HUES48 (cell line): Measurements from ENCODE around the gene UNC13B.

Experiments
- H3K27ac ChIP-seq: one replicate; pipeline ENCODE4 v1.7.0; 2013; ENCODE audit warnings: low read depth, low read length, inconsistent platforms
- H3K27me3 ChIP-seq: 2 replicates; pipeline ENCODE4 v1.6.1; 2013; ENCODE audit warnings: mild to moderate bottlenecking, low read length; ENCODE audit not compliant: control insufficient read depth, insufficient read depth
- H3K36me3 ChIP-seq: 2 replicates; pipeline ENCODE4 v1.6.1; 2013; ENCODE audit warnings: low read length; ENCODE audit not compliant: control insufficient read depth, insufficient read depth
- H3K4me1 ChIP-seq: 2 replicates; pipeline ENCODE4 v1.6.1; 2013; ENCODE audit warnings: mild to moderate bottlenecking, low read length; ENCODE audit not compliant: control insufficient read depth, insufficient read depth
- H3K4me3 ChIP-seq: 2 replicates; pipeline ENCODE4 v1.5.1; 2013; ENCODE audit warnings: mild to moderate bottlenecking, low read depth, low read length
- H3K9ac ChIP-seq: 2 replicates; pipeline ENCODE4 v1.6.1; 2013; ENCODE audit warnings: mild to moderate bottlenecking, low read depth, low read length, moderate library complexity
- H3K9me3 ChIP-seq: 2 replicates; pipeline ENCODE4 v1.6.1; 2013; ENCODE audit warnings: low read length; ENCODE audit not compliant: control insufficient read depth, insufficient read depth

Gene UNC13B

GRCh38 chr9:35432076-35432475, 270.3 kb downstream of the UNC13B start:
- Histone ChIP-seq H3K4me1 (no peaks in the 10 kb centered on the region), H3K27ac (no peak overlapping the region), H3K4me3 (no peak overlapping the region), H3K9ac (no peak overlapping the region), H3K9me3 (no peaks in the 10 kb centered on the region), H3K27me3 (no peaks in the 10 kb centered on the region), H3K36me3 (no peaks in the 10 kb centered on the region)

DNA sequence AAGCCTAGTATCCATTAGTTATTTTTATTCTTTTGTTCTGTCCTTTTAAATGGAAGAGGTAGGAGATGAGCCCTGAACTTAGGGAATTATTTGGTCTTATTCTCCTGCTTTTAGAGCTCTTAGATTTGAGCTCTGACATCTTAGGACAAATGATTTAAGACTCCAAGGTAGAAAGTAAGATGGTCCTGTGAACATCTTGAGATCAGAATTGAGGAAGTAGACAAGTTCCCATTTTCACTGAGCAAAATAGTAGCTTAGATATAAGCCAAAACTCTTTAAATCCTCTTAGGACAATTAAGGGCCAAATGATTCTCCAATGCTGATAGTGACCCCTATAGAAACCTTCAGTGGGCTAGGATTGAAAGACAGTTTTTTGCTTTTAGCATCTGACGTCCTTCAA, 275.1 kb downstream of the UNC13B start:
- H3K9me3 ChIP-seq = no peaks in the 10 kb centered on the region
- H3K9ac ChIP-seq = no peak overlapping the region
- no peaks in the 10 kb centered on the region for H3K36me3 ChIP-seq
- no peaks in the 10 kb centered on the region for H3K4me1 ChIP-seq
- H3K27ac ChIP-seq = no peak overlapping the region
- H3K4me3 ChIP-seq = no peak overlapping the region
- no peaks in the 10 kb centered on the region for H3K27me3 ChIP-seq

DNA sequence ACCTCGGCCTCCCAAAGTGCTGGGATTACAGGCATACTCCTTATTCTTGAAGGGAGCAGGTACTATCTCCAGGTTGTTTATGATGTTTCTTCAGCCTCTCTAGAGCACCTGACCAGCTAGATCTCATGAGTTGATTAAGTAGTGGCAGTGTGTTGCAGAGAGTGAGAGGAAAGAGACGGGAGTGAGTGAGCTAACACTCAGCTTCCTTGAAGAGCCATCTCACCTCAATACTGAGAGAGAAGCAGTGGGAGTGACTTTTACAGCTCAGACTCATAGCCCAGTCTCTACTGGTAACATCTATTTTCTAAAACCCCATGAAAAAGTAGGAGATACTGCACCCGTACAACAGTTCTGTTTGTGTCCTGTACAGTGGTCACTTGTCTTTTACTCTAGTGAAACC, 284.2 kb downstream of the UNC13B start:
- no peaks in the 10 kb centered on the region for H3K36me3 ChIP-seq
- peaks cover 7% of the 10 kb centered on the region; the same call in 1 of the 2 replicates for H3K27me3 ChIP-seq

GRCh38 chr9:35448496-35448895, 286.7 kb downstream of the UNC13B start:
- Histone ChIP-seq H3K9ac (no peak overlapping the region), H3K4me3 (no peak overlapping the region), H3K27ac (no peak overlapping the region), H3K9me3 (no peaks in the 10 kb centered on the region), H3K4me1 (no peaks in the 10 kb centered on the region), H3K36me3 (no peaks in the 10 kb centered on the region), H3K27me3 (peaks cover 7% of the 10 kb centered on the region; the same call in 1 of the 2 replicates)

More for the DNA sequence above, 284.2 kb downstream of the UNC13B start:
- H3K9me3 ChIP-seq = no peaks in the 10 kb centered on the region
- no peak overlapping the region for H3K4me3 ChIP-seq
- no peaks in the 10 kb centered on the region for H3K4me1 ChIP-seq
- H3K9ac ChIP-seq = no peak overlapping the region
- H3K27ac ChIP-seq = no peak overlapping the region

DNA sequence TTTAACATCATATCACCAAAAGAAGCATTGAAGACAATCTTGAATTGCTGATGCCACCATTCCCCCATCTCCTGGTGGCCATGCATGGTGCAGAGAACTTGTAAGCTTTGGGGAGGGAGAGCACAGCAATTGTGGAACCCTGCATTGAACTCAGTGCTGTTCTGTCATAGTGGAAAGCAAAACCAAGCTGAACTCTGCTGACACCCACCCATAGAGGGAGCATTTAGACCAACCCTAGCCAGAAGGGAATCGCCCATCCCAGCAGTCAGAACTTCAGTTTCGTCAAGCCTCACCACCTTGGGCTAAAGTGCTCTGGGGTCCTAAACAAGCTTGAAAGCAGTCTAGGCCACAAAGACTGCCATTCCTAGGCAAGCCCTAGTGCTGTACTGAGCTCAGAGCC, 290.7 kb downstream of the UNC13B start:
- H3K27ac ChIP-seq = no peak overlapping the region
- H3K36me3 ChIP-seq = no peaks in the 10 kb centered on the region
- no peaks in the 10 kb centered on the region for H3K4me1 ChIP-seq
- no peaks in the 10 kb centered on the region for H3K9me3 ChIP-seq
- H3K27me3 ChIP-seq = peaks cover 4% of the 10 kb centered on the region; the same call in 1 of the 2 replicates
- H3K4me3 ChIP-seq = no peak overlapping the region
- no peak overlapping the region for H3K9ac ChIP-seq

DNA sequence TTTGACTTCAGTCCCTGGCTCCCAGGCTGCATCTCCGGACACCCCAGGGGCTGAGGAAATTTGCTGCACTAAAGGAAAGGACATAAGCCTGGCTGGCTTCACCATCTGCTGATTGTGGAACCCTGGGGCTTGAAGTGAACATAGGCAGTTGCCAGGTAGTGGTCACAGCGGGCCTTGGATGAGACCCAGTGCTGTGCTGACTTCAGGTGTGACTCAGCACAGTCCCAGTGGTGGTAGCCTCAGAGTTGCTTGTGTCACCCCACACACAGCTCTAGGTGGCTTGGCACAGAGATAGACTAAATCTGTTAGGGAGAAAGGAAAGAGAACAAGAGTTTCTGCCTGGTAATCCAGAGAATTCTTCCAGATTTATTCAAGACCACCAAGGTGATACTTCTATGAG, 292.0 kb downstream of the UNC13B start:
- H3K4me3 ChIP-seq = no peak overlapping the region
- no peaks in the 10 kb centered on the region for H3K36me3 ChIP-seq
- no peak overlapping the region for H3K27ac ChIP-seq
- no peaks in the 10 kb centered on the region for H3K9me3 ChIP-seq
- H3K27me3 ChIP-seq = peaks cover 4% of the 10 kb centered on the region; the same call in 1 of the 2 replicates
- no peak overlapping the region for H3K9ac ChIP-seq
- H3K4me1 ChIP-seq = no peaks in the 10 kb centered on the region
